Retinal pigment epithelial cell (primary cell): ENCODE data around the gene PVR.
"Not testable (repeated sequence)": the region's sequence is repeated elsewhere in the genome, so short reads cannot be mapped to it uniquely, and the experiment has no call there.

Experiments used
- DNase-seq: peaks from one replicate; pipeline ENCODE4 v3.0.0-alpha.2; 2010; ENCODE audit warnings: low read depth
- H3K4me3 ChIP-seq: 2 replicates; pipeline ENCODE4 v1.5.1; 2011; ENCODE audit warnings: mild to moderate bottlenecking, low read length, control low read depth, moderate library complexity
- TF ChIP-seq, protein P1 (sequence below): conservative IDR thresholded peaks from 2 replicates; pipeline ENCODE4 v1.5.1; 2011; ENCODE audit warnings: low read depth, low read length, control low read depth, inconsistent platforms

The PVR gene

DNA sequence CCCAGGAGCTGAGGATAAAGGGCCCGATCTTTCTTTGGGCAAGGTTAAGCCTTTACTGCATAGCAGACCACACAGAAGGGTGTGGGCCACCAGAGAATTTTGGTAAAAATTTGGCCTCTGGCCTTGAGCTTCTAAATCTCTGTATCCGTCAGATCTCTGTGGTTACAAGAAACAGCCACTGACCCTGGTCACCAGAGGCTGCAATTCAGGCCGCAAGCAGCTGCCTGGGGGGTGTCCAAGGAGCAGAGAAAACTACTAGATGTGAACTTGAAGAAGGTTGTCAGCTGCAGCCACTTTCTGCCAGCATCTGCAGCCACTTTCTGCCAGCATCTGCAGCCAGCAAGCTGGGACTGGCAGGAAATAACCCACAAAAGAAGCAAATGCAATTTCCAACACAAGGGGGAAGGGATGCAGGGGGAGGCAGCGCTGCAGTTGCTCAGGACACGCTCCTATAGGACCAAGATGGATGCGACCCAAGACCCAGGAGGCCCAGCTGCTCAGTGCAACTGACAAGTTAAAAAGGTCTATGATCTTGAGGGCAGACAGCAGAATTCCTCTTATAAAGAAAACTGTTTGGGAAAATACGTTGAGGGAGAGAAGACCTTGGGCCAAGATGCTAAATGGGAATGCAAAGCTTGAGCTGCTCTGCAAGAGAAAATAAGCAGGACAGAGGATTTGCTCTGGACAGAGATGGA lies 19.1 kb downstream of the PVR start:
- DNase-seq = no peak
- TF ChIP-seq, protein P1, sequence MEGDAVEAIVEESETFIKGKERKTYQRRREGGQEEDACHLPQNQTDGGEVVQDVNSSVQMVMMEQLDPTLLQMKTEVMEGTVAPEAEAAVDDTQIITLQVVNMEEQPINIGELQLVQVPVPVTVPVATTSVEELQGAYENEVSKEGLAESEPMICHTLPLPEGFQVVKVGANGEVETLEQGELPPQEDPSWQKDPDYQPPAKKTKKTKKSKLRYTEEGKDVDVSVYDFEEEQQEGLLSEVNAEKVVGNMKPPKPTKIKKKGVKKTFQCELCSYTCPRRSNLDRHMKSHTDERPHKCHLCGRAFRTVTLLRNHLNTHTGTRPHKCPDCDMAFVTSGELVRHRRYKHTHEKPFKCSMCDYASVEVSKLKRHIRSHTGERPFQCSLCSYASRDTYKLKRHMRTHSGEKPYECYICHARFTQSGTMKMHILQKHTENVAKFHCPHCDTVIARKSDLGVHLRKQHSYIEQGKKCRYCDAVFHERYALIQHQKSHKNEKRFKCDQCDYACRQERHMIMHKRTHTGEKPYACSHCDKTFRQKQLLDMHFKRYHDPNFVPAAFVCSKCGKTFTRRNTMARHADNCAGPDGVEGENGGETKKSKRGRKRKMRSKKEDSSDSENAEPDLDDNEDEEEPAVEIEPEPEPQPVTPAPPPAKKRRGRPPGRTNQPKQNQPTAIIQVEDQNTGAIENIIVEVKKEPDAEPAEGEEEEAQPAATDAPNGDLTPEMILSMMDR = no peak
- no peak overlapping the region for H3K4me3 ChIP-seq

DNA sequence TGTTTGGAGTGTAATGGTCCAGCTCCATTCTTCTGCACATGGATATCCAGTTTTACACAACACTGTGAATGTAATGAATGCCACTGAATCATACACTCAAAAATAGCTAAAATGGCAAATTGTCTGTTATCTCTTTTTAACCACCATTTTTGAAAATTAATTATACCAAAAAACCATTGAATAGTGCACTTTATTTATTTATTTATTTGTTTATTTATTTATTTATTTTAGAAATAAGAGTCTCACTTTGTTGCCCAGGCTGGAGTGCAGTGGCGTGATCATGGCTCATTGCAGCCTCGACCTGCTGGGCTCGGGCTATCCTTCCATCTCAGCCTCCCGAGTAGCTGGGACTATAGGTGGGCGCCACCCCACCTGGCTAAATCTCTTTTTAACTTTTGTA lies 20.3 kb downstream of the PVR start:
- TF ChIP-seq, protein P1 = no peak

DNA sequence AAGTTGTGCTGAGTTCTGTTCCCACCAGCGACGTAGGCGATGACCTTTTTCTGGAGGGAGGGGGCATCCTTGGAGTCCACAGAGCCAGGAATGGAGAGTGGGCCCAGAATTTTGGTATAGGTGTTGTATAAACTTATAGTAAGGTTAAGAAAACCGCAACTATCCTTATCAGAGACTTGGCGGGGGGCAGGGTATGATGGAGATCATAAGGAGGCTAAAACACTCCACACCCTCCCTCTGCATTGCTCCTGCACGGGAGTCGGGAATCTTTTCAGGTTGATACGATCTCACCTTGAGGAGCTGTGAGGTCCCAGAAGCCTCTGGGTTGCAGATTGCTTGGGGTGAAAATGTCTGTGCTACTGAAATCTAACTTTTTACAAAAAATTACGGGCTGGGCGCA lies 21.3 kb downstream of the PVR start:
- H3K4me3 ChIP-seq = no peak overlapping the region
- no peak for DNase-seq
- TF ChIP-seq, protein P1 = no peak

More for the DNA sequence above, 20.3 kb downstream of the PVR start:
- no peak for DNase-seq
- no peak overlapping the region for H3K4me3 ChIP-seq

GRCh38 chr19:44666852-44667556 lies 23.3 kb downstream of the PVR start:
- TF ChIP-seq, protein P1 = no peak
- no peak overlapping the region for H3K4me3 ChIP-seq
- no peak for DNase-seq

DNA sequence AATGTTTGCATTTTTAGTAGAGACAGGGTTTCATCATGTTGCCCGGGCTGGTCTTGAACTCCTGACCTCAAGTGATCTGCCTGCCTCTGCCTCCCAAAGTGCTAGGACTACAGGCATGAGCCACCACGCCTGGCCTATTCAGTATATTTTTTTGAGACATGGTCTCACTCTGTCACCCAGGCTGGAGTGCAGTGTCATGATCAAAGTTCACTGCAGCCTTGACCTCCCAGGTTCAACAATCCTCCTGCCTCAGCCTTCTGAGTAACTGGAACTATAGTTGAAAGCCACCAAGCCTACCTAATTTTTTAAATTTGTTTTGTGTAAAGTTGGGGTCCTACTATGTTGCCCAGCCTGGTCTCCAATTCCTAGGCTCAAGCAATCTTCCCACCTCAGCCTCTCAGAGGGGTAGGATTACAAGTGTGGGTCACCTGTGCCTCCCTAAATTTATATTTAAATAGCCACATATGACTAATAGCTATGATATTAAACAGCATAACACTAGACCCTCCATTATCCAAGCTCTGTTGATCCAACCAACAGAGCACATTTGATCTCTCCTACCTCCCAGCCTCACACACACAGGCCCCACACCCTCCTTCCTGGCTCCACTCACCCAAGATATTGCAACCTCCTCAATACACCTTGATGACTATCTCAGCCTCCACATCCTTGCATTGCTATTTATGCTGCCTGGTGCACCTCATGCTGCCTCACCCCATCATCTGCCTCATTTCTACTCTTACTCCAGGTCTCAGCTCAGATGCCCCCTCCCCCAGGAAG lies 25.5 kb downstream of the PVR start:
- H3K4me3 ChIP-seq = no peak overlapping the region
- TF ChIP-seq, protein P1 = no peak
- no peak for DNase-seq

DNA sequence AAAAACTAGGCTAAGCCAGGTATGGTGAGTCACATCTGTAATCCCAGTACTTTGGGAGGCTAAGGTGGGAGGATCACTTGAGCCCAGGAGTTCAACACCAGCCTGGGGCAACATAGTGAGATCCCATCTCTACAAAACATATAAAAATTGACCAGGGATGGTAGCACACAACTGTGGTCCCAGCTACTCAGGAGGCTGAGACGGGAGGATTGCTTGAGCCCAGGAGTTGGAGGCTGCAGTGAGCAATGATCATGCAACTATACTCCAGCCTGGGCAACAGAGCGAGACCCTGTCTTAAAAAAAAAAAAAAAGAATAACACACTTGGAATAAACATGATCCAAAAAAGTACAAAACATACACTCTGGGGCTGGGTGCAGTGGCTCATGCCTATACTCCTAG lies 26.3 kb downstream of the PVR start:
- DNase-seq, H3K4me3 ChIP-seq: not testable (repeated sequence)

- TF ChIP-seq, protein P1 = no peak
- DNase-seq = no peak
- H3K4me3 ChIP-seq = no peak within 1 kb of the TSS
Observed at GRCh38 chr19:44671400-44671799, 27.7 kb downstream of the PVR start, which contains the start of gene CEACAM19. CEACAM19 (plus strand) TSS chr19:44671482; CDS start chr19:44671932, 450 bp downstream.
